BLaER1 (cell line): Measurements from ENCODE around the gene EVPL.
"Not testable (repeated sequence)": the region's sequence is repeated elsewhere in the genome, so short reads cannot be mapped to it uniquely, and the experiment has no call there.

Experiments used
- H3K27ac ChIP-seq: shearing (Covaris generic); formaldehyde crosslinking; 2 replicates; pipeline ENCODE4 v1.8.1; 2022
- H3K27me3 ChIP-seq: shearing (Covaris generic); formaldehyde crosslinking; 2 replicates; pipeline ENCODE4 v1.8.1; 2022
- H3K36me3 ChIP-seq: shearing (Covaris generic); formaldehyde crosslinking; 2 replicates; pipeline ENCODE4 v1.8.1; 2022
- H3K4me1 ChIP-seq: shearing (Covaris generic); formaldehyde crosslinking; 2 replicates; pipeline ENCODE4 v1.8.1; 2022
- H3K4me2 ChIP-seq: shearing (Covaris generic); formaldehyde crosslinking; 2 replicates; pipeline ENCODE4 v1.8.1; 2022
- H3K4me3 ChIP-seq: shearing (Covaris generic); formaldehyde crosslinking; 2 replicates; pipeline ENCODE4 v1.8.1; 2022
- H3K9ac ChIP-seq: shearing (Covaris generic); formaldehyde crosslinking; 2 replicates; pipeline ENCODE4 v1.8.1; 2022
- H3K9me3 ChIP-seq: shearing (Covaris generic); formaldehyde crosslinking; 2 replicates; pipeline ENCODE4 v1.8.1; 2022
- H4K20me1 ChIP-seq: shearing (Covaris generic); formaldehyde crosslinking; 2 replicates; pipeline ENCODE4 v1.8.1; 2022
- Cebpa-rat ChIP-seq: shearing (Covaris generic); IDR thresholded peaks from 2 replicates; pipeline ENCODE4 v1.8.1; 2022

EVPL gene

DNA sequence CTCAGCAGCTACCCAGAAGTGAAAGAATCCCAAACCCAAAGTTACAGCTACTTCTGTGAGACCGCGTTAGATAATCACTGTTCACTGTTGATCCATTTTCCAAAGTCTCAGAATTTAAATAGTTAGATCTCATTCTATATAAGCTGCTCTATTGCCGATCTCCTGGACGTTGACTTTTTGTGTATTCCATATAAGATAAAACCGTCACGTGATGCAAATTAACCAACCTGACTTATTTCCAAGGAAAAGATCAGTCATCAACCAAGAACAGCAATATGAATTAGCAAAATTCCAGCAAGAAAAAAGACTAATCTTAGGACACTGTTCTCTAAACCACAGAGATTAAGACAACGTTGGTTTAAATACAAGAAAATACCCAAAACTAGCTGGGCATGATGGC lies 56.5 kb downstream of the EVPL start:
- no peak overlapping the region; the same call in 1 of the 2 replicates for H3K27ac ChIP-seq
- TF ChIP-seq Cebpa-rat, result no peak

DNA sequence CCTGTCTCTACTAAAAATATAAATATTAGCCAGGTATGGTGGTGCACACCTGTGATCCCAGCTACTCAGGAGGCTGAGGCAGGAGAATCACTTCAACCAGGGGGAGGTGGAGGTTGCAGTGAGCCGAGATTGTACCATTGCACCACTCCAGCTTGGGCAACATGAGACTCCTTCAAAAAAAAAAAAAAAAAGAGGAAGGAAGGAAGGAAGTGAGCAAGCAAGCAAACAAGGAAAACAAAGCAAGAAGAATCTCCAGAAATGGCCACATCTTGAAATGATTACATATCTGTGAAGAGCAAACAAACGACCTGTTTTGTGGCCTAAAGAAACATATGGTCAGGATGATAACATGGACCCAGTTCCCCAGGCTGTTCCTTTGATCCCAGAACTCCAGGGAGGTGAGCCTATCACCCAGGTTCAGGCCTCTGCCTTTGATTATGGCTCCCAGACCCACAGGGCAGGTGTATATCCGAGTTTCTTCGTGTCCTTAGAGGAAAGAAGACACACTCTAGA lies 57.0 kb downstream of the EVPL start:
- Histone ChIP-seq H3K27ac (peak overlapping the region; percentile 66; the same call in 1 of the 2 replicates), H3K36me3 (peaks cover 53% of the 10 kb centered on the region), H3K27me3 (no peaks in the 10 kb centered on the region), H3K9ac (no peak overlapping the region), H4K20me1 (no peaks in the 10 kb centered on the region), H3K9me3 (peaks cover 2% of the 10 kb centered on the region; the same call in 1 of the 2 replicates), H3K4me3 (no peak overlapping the region), H3K4me1 (peaks cover 16% of the 10 kb centered on the region), H3K4me2 (peak overlapping the region; percentile 64)
- no peak for TF ChIP-seq Cebpa-rat

More for the DNA sequence above, 56.5 kb downstream of the EVPL start:
- H3K4me3 ChIP-seq, result no peak overlapping the region
- peaks cover 16% of the 10 kb centered on the region for H3K4me1 ChIP-seq
- H3K27me3 ChIP-seq, result no peaks in the 10 kb centered on the region
- H4K20me1 ChIP-seq, result no peaks in the 10 kb centered on the region
- H3K4me2 ChIP-seq, result peak overlapping the region; percentile 64
- peaks cover 53% of the 10 kb centered on the region for H3K36me3 ChIP-seq
- no peaks in the 10 kb centered on the region for H3K9me3 ChIP-seq
- no peak overlapping the region for H3K9ac ChIP-seq

DNA sequence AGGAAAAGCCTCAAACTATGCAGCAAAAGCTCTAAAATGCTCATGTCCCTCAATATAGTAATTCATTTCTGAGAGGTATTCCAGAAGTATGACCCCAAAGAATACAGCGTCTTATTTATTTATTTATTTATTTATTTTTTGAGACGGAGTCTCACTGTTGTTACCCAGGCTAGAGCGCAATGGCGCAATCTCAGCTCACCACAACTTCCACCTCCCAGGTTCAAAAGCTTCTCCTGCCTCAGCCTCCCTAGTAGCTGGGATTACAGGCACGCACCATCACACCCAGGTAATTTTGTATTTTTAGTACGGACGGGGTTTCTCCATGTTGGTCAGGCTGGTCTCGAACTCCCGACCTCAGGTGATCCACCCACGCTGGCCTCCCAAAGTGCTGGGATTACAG lies 58.1 kb downstream of the EVPL start:
- Histone ChIP-seq H3K36me3 (peaks cover 53% of the 10 kb centered on the region), H3K4me1 (peaks cover 20% of the 10 kb centered on the region)
- not testable (repeated sequence) for H4K20me1 ChIP-seq, H3K27ac ChIP-seq, H3K27me3 ChIP-seq, H3K9ac ChIP-seq, H3K9me3 ChIP-seq, H3K4me2 ChIP-seq, H3K4me3 ChIP-seq

DNA sequence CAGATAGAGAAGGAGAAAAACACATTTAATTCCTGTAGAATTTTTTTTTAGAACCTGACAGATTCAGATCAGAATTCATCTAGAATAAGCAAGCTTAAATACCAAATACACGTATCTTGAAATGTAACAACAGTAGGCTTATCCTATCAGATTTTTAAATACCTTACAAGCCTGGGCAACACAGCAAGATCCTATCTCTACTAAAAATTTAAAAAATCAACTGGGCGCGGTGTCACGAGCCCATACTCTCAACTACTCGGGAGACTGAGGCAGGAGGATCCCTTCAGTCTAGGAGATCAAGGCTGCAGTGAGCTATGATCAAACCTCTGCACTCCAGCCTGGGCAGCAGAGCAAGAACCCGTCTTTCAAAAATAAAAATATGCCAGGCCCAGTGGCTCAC lies 61.6 kb downstream of the EVPL start:
- Histone ChIP-seq H3K4me1 (peaks cover 32% of the 10 kb centered on the region), H3K4me2 (no peak overlapping the region), H3K27ac (no peak overlapping the region), H3K27me3 (no peaks in the 10 kb centered on the region), H3K4me3 (no peak overlapping the region), H3K9me3 (peaks cover 5% of the 10 kb centered on the region; the same call in 1 of the 2 replicates), H3K36me3 (peaks cover 23% of the 10 kb centered on the region), H4K20me1 (no peaks in the 10 kb centered on the region; the same call in 1 of the 2 replicates), H3K9ac (no peak overlapping the region)
- TF ChIP-seq Cebpa-rat, result no peak

DNA sequence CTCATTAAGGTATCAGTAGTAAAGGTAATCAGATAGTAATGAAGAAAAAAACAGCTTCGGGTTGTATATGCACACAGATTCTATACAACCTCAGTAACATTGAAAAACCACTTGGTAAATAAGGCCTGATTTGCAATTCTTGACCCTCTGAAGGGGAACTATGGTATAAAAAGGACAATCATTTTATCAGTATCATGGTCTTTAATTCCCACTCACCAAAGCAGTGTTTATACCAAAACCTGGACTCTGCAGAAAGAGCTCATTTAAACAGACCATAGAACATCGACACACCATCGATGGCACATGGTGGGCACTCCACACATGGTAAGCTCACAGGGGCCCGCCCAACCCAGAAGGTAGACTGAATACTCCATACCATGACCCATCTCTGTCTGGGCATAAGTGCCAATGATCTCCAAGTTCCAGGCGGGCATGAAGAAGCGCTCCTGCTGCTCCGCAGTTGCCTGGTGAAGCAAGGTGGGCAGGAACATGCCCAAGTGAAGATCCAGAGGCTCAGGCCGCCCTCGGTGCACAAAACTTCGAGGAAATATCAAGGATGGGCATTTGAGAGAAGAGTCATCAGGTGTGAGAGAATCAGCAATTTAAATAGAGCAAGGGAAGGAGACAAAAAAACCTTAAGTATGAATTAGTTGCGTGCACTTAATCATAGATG lies 67.1 kb downstream of the EVPL start:
- Histone ChIP-seq H3K27ac (no peak overlapping the region), H3K9ac (no peak overlapping the region)

DNA sequence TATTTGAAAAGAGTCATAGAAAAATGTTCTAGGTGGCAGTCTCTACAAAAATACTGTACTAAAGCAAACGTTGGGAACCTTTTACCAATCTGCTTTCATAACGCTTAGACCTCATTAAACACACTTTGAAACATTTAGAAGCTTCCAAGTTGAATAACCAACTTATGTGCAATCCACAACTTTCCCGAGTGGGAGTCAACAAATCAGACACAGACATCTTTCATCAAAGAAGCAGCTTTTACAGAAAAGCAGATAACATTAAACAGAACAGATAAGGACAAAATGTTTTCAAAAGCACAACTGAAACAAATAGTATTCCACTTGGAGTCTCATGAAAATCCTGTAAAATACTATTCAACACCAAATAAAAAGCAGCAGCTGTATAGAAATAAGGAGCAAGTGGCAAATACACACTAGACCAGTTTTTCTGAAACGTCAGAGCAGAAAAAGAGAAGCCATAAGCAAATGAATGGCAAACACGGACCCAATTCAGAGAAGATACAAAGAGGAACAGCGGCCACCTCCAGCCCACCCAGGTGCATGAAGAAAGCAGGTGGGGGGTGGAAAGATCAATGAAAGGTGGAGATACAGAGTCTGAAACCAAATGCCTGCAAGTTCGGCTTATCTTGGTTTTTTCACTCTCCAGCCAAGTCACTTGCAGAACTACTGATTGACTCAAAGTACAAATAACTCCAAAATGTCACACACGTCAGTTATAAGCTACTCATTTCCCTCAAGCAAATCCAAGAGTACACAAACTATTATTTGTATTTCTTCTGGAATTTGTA lies 67.9 kb downstream of the EVPL start:
- Histone ChIP-seq H3K4me1 (peaks cover 16% of the 10 kb centered on the region), H3K27me3 (no peaks in the 10 kb centered on the region), H3K4me2 (no peak overlapping the region), H3K9ac (no peak overlapping the region), H3K36me3 (peaks cover 50% of the 10 kb centered on the region), H3K9me3 (no peaks in the 10 kb centered on the region), H4K20me1 (no peaks in the 10 kb centered on the region; the same call in 1 of the 2 replicates), H3K4me3 (no peak overlapping the region), H3K27ac (no peak overlapping the region)
- no peak for TF ChIP-seq Cebpa-rat

More for the DNA sequence above, 67.1 kb downstream of the EVPL start:
- no peak for TF ChIP-seq Cebpa-rat
- Histone ChIP-seq H3K9me3 (peaks cover 2% of the 10 kb centered on the region; the same call in 1 of the 2 replicates), H4K20me1 (no peaks in the 10 kb centered on the region; the same call in 1 of the 2 replicates), H3K4me2 (no peak overlapping the region), H3K4me3 (no peak overlapping the region), H3K27me3 (no peaks in the 10 kb centered on the region), H3K4me1 (peaks cover 17% of the 10 kb centered on the region), H3K36me3 (peaks cover 44% of the 10 kb centered on the region)
